HG03060 (cell line): ENCODE results near the gene GNG10.

Experiments
- ATAC-seq: cut with Tn5 transposase; IDR thresholded peaks from one replicate; pipeline ENCODE4 v1.9.1; 2021; ENCODE audit warnings: low read depth, moderate number of reproducible peaks; ENCODE audit not compliant: unreplicated experiment

Gene GNG10

DNA sequence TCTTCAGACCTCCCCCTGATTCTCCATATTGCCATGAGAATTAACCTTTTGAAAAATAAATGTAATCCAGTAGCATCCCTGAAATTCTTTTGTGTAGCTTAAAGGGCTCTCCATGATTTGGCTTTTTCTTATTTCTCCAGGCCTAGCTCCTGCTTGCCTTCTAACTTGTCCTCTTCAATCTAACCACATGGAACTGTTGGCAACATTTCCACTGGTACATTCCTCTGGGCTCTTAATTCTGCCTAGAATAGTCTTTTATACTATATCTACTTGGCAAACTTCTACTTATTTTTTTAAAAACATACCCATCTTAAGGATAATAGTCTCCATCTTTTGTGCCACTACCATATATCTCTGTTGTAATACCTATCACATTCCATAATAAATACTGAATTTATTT lies 54.1 kb downstream of the GNG10 start:
- no peak for ATAC-seq

DNA sequence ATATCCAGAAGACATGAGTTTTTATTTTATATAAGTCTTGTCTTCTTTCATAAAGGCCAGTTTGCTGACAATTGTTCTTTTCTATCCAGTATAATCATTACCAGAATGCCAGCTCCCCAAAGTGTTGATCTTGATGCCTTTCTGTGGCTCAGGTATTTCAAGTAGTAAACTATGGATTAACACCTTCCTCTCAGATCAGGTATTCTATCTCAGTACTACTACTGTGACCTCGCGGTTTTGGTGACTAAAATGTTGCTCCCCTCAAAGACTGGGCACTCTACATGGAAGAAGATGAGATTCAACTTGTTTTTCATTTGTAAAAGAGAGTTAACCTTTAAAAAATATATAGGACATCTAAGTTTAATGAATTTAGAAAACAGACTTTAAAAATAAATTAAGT lies 58.1 kb downstream of the GNG10 start:
- no peak for ATAC-seq
